ENCODE measurements around the gene TOP2A.
"Not testable (repeated sequence)": the region's sequence is repeated elsewhere in the genome, so short reads cannot be mapped to it uniquely, and the experiment has no call there.

Gene TOP2A

DNA sequence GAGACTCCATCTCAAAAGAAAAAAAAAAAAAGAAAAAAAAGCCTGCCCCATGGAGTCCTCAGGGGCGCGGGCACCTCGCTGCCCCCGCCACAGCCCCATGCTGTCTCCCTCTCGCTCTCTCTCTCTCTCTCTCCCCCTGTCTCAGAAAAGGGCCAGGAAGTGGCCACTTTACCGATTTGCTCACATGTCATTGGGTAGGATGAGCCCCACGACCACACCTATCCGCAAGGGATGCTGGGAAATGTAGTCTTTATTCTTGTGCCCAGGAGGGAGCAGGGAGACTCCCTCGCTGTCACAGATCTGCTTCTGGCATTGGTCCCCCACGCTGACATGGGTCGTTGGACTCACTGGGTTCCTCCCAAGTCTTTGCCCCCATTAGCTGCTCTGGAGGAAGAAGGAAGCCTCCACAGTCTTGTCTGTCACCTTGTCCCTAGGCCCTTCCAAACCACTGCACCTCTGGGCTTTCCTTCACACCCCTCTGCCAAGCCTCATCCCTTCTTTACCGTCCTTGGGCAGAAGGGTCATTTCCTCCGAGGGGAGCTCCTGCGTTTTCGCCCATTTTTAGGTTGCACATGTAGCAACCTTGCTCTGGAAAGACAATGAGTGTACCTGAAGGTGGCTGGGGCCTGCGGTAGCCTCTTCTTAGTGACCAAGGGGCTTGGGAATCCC lies 46.3 kb downstream of the TOP2A start:
- no peak overlapping the region for H3K27ac ChIP-seq
- TF ChIP-seq, protein P1, sequence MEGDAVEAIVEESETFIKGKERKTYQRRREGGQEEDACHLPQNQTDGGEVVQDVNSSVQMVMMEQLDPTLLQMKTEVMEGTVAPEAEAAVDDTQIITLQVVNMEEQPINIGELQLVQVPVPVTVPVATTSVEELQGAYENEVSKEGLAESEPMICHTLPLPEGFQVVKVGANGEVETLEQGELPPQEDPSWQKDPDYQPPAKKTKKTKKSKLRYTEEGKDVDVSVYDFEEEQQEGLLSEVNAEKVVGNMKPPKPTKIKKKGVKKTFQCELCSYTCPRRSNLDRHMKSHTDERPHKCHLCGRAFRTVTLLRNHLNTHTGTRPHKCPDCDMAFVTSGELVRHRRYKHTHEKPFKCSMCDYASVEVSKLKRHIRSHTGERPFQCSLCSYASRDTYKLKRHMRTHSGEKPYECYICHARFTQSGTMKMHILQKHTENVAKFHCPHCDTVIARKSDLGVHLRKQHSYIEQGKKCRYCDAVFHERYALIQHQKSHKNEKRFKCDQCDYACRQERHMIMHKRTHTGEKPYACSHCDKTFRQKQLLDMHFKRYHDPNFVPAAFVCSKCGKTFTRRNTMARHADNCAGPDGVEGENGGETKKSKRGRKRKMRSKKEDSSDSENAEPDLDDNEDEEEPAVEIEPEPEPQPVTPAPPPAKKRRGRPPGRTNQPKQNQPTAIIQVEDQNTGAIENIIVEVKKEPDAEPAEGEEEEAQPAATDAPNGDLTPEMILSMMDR (conservative IDR thresholded peaks at IDR 0.05): no peak

DNA sequence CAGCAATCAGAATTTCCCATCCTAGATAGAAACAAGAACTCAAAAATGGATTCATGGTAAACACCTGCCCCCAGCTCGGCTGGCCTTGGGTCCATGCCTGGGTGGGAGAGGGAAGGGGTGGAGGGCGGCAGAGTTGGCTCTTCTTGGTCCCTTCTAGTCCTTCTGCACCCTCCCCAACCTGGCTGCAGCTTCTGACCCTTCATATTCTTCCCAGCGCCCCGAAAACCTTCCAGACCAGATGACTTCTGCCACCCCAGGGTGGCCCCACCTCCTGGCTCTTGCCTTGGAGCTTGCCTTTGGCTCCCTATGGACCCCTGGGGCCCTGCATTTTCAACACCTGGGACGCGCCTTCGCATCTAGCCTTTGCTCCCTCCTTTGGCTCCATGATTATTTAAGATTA lies 47.8 kb downstream of the TOP2A start:
- no peak overlapping the region for H3K27ac ChIP-seq
- TF ChIP-seq, protein P1 (conservative IDR thresholded peaks at IDR 0.05): no peak

DNA sequence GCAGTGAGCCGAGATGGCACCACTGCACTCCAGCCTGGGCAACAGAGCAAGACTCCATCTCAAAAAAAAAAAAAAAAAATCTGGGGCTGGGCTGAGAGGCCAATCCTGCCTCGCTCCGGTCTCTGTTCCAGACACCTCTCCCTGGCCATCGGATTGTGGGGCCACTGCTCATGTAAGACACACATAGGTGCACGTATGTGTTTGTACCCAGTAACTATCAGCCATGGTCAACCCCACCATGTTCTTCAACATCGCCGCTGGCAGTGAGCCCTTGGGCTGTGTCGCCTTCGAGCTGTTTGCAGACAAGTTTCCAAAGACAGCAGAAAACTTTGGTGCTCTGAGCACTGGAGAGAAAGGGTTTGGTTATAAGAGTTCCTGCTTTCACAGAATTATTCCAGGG lies 50.0 kb downstream of the TOP2A start:
- not testable (repeated sequence) for H3K27ac ChIP-seq

DNA sequence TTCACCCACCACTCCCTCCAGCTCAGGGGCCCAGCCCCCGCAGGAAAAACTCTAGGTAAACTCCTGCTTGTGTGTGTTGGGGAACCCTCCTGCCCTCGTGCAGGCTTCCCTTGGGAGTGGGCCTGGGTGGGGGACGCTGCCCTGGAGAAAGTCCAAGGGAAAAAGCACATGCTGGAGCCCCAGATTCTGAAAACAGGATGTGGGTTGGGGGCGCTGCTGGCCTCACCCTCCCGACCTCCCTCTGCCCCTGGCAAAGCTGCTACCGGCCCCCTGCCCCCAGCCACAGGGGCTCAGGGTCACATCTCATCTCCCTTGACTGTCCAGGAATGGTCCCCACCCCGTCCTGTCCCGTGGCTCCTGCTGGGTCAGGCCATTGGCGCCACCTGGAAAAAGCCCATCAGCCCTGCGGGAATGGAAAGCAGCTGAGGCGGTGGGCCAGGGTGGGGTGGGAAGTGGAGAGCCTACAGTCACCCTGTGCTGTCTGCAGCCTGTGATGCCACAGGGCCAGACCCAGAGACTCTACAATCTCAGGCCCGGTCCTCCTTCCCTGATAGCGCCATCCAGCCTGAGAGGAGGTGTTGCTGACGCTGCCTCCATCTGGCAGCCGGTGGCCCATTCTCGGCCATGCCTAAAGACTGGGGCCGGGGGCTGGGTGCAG lies 50.7 kb downstream of the TOP2A start:
- TF ChIP-seq, protein P1 (conservative IDR thresholded peaks at IDR 0.05): no peak
- H3K27ac ChIP-seq: no peak overlapping the region

DNA sequence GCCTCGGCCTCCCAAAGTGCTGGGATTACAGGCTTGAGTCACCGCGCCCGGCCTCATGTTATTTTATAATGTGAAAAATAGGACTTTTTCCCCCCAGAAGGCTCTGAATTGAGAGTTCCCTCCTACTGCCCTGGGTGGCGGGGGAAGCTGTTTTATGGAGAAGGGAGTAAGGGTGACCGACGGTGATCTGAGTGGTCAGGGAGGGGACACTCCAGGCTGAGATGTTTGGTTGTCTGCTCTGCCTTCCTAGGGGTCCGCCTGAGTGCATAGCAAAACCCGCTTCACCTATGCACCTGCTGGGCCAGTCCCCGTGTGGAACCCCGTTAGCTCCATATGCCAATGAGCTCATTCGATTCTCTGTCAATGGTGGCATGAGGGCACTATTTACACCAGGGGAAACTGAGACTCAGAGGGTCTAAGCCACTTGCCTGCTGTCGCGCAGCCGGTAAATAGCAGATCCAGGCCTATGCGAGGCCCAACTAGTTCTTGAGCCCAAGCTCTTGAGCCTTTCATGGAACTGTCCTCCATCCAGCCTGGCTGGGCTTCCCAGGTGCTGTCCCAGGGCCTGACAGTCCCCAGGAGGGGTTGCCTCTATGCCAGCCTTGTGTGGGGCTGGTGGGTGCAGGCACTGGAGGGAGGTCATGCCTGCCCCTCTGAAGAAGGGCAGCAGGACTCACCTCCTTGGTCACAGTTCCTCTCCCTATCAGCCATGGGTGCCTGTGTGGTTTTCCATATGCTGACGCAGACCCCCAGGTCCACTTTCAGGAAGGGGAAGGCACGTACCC lies 51.4 kb downstream of the TOP2A start:
- TF ChIP-seq, protein P1 (conservative IDR thresholded peaks at IDR 0.05): no peak
- H3K27ac ChIP-seq: no peak overlapping the region

DNA sequence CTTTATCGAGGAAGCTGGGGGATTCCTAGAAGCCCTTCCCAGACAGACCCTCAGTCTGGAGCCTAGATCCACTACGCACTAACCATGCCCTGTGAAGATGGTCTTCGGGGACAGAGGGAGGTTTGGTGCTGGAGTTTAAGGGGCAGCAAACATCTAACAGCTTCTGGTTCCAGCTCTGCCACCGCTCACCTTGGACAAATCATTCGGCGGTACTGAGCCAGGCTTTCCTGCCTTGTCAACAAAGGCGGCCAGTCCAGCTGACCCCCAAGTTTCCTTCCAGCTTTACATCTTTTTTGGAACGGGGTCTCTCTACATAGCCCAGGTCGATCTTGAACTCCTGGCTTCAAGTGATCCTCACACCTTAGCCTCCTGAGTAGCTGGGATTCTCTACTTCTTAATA lies 52.8 kb downstream of the TOP2A start:
- TF ChIP-seq, protein P1 (conservative IDR thresholded peaks at IDR 0.05): no peak
- no peak overlapping the region for H3K27ac ChIP-seq

DNA sequence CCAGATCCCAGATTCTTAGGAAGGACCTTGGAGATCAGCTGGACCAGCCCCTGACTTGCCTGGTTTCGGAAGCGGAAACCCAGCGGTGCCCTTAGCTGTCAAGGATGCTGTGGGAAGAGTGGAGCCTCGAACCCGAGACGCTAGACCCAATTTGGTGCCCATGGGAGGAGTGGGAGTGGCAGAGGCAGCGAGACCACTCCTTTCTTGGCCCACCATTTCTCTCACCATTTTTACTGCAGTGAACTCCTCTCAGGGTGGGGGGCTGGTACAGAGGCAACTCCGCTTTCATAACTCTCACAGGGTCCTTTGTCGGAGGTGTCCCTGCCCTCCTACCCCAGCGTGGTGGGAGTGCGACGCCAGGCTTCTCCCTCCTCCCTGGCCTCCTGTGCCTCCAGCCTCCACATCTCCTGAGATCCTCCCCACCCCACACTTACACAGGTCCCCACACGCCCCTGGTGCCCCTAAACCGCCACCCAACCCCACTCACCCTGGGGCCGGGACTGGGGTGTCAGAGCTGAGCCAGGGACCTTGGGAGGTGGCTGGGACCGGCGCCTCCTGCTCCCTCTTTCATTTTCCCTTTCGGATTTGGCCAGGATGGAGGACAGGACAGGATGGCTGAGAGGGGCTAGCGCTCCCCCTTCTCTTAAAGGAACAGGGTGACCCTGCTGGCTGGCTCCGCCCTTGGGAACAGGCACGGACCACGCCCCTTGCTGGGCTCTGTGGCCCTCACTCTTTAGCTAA lies 53.4 kb downstream of the TOP2A start, which contains the start of gene GJD3:
Gene GJD3 (minus strand): TSS at position 617 of the 741 bp plus-strand sequence. CDS start 922 bp downstream, outside the sequence.
- peak within 1 kb of the TSS; percentile 66 for H3K27ac ChIP-seq
- TF ChIP-seq, protein P1 (conservative IDR thresholded peaks at IDR 0.05): no peak
